Measurements from ENCODE around the gene TMSB4X.
"Not testable (repeated sequence)": the region's sequence is repeated elsewhere in the genome, so short reads cannot be mapped to it uniquely, and the experiment has no call there.

TMSB4X gene

GRCh38 chrX:12974796-12975669, at the start of gene TMSB4X:
Gene TMSB4X (plus strand): TSS chrX:12975110.
- DNase-seq (ENCODE audit: low read depth), result peak; percentile 71

- no peak for DNase-seq (ENCODE audit: low read depth)
These were observed 45.2 kb upstream of the TMSB4X start for GRCh38 chrX:12929701-12930100.

GRCh38 chrX:12930150-12930549, 44.8 kb upstream of the TMSB4X start:
- no peak for DNase-seq (ENCODE audit: low read depth)

GRCh38 chrX:12932244-12932643, 42.7 kb upstream of the TMSB4X start:
- no peak for DNase-seq (ENCODE audit: low read depth)

- DNase-seq (ENCODE audit: low read depth), result no peak
These were observed 40.1 kb upstream of the TMSB4X start for GRCh38 chrX:12934850-12935249.

- no peak for DNase-seq (ENCODE audit: low read depth)
These were observed 38.0 kb upstream of the TMSB4X start for GRCh38 chrX:12936947-12937346.

GRCh38 chrX:12940471-12940870, 34.4 kb upstream of the TMSB4X start:
- DNase-seq (ENCODE audit: low read depth), result not testable (repeated sequence)

- DNase-seq (ENCODE audit: low read depth), result not testable (repeated sequence)
These were observed 31.3 kb upstream of the TMSB4X start for GRCh38 chrX:12943592-12943991.

GRCh38 chrX:12944452-12944851, 30.5 kb upstream of the TMSB4X start:
- DNase-seq (ENCODE audit: low read depth), result not testable (repeated sequence)

- DNase-seq (ENCODE audit: low read depth), result no peak
These were observed 29.4 kb upstream of the TMSB4X start for GRCh38 chrX:12945494-12945893.

GRCh38 chrX:12946406-12946805, 28.5 kb upstream of the TMSB4X start:
- DNase-seq (ENCODE audit: low read depth), result no peak

GRCh38 chrX:12946838-12947544, 27.9 kb upstream of the TMSB4X start:
- peak; percentile 52 for DNase-seq (ENCODE audit: low read depth)

GRCh38 chrX:12947545-12948235, 27.2 kb upstream of the TMSB4X start:
- DNase-seq (ENCODE audit: low read depth), result no peak

GRCh38 chrX:12948495-12948894, 26.4 kb upstream of the TMSB4X start:
- no peak for DNase-seq (ENCODE audit: low read depth)

GRCh38 chrX:12949205-12949926, 25.5 kb upstream of the TMSB4X start:
- DNase-seq (ENCODE audit: low read depth), result no peak

GRCh38 chrX:12949927-12950656, 24.8 kb upstream of the TMSB4X start:
- DNase-seq (ENCODE audit: low read depth), result peak; percentile 80

GRCh38 chrX:12950851-12951594, 23.9 kb upstream of the TMSB4X start:
- peak; percentile 39 for DNase-seq (ENCODE audit: low read depth)

- no peak for DNase-seq (ENCODE audit: low read depth)
These were observed 23.3 kb upstream of the TMSB4X start for GRCh38 chrX:12951595-12951975.

GRCh38 chrX:12953420-12953819, 21.5 kb upstream of the TMSB4X start:
- no peak for DNase-seq (ENCODE audit: low read depth)

GRCh38 chrX:12954376-12954775, 20.5 kb upstream of the TMSB4X start:
- DNase-seq (ENCODE audit: low read depth), result no peak

- DNase-seq (ENCODE audit: low read depth), result no peak
These were observed 19.9 kb upstream of the TMSB4X start for GRCh38 chrX:12954981-12955380.
